ENCODE measurements around the gene NTM. TPM values are rescaled to one million over a fixed set of nuclear protein-coding genes. Genes with fewer than 3 reads are reported as not detected.

NTM gene
- total RNA-seq, 3 donors from 2014 or later, result not detected

GRCh38 chr11:131503017-131503416 lies 132.6 kb downstream of the NTM start:
- no peak for ATAC-seq
- H3K4me3 Mint-ChIP-seq, result no peak overlapping the region
- H3K4me1 Mint-ChIP-seq (ENCODE audit: low read depth), result no peaks in the 10 kb centered on the region
- H3K9me3 Mint-ChIP-seq, result no peaks in the 10 kb centered on the region
- H3K27me3 Mint-ChIP-seq (ENCODE audit: low read depth), result no peaks in the 10 kb centered on the region
- DNase-seq, result no peak
- no peaks in the 10 kb centered on the region for H3K36me3 Mint-ChIP-seq (ENCODE audit: insufficient read depth)

GRCh38 chr11:131504199-131504949 lies 134.0 kb downstream of the NTM start:
- ATAC-seq, result no peak
- Mint-ChIP-seq H3K36me3 (ENCODE audit: insufficient read depth) (no peaks in the 10 kb centered on the region), H3K9me3 (no peaks in the 10 kb centered on the region), H3K4me1 (ENCODE audit: low read depth) (no peaks in the 10 kb centered on the region), H3K27me3 (ENCODE audit: low read depth) (no peaks in the 10 kb centered on the region), H3K4me3 (no peak overlapping the region)
- no peak for DNase-seq

GRCh38 chr11:131506348-131506747 lies 135.9 kb downstream of the NTM start:
- H3K9me3 Mint-ChIP-seq, result no peaks in the 10 kb centered on the region
- no peaks in the 10 kb centered on the region for H3K27me3 Mint-ChIP-seq (ENCODE audit: low read depth)
- H3K36me3 Mint-ChIP-seq (ENCODE audit: insufficient read depth), result no peaks in the 10 kb centered on the region
- no peak overlapping the region for H3K4me3 Mint-ChIP-seq
- no peaks in the 10 kb centered on the region for H3K4me1 Mint-ChIP-seq (ENCODE audit: low read depth)
- DNase-seq, result no peak
- ATAC-seq, result no peak

- no peak overlapping the region for H3K4me3 Mint-ChIP-seq
- H3K36me3 Mint-ChIP-seq (ENCODE audit: insufficient read depth), result no peaks in the 10 kb centered on the region
- no peaks in the 10 kb centered on the region for H3K4me1 Mint-ChIP-seq (ENCODE audit: low read depth)
- H3K27me3 Mint-ChIP-seq (ENCODE audit: low read depth), result peaks cover 2% of the 10 kb centered on the region
- no peak for DNase-seq
- no peaks in the 10 kb centered on the region for H3K9me3 Mint-ChIP-seq
- ATAC-seq, result peak in 1 of 2 donors; percentile 10
Measured at GRCh38 chr11:131510662-131511061, 140.2 kb downstream of the NTM start.

GRCh38 chr11:131511794-131512193 lies 141.4 kb downstream of the NTM start:
- H3K9me3 Mint-ChIP-seq, result no peaks in the 10 kb centered on the region
- H3K27me3 Mint-ChIP-seq (ENCODE audit: low read depth), result peaks cover 2% of the 10 kb centered on the region
- ATAC-seq (no peak), DNase-seq (no peak)
- H3K4me1 Mint-ChIP-seq (ENCODE audit: low read depth), result no peaks in the 10 kb centered on the region
- no peaks in the 10 kb centered on the region for H3K36me3 Mint-ChIP-seq (ENCODE audit: insufficient read depth)
- H3K4me3 Mint-ChIP-seq, result no peak overlapping the region

- ATAC-seq (no peak), DNase-seq (no peak)
- H3K4me1 Mint-ChIP-seq (ENCODE audit: low read depth), result no peaks in the 10 kb centered on the region
- H3K9me3 Mint-ChIP-seq, result no peaks in the 10 kb centered on the region
- no peaks in the 10 kb centered on the region for H3K36me3 Mint-ChIP-seq (ENCODE audit: insufficient read depth)
- H3K27me3 Mint-ChIP-seq (ENCODE audit: low read depth), result peaks cover 2% of the 10 kb centered on the region
- no peak overlapping the region for H3K4me3 Mint-ChIP-seq
Measured at GRCh38 chr11:131512228-131512627, 141.8 kb downstream of the NTM start.

- DNase-seq, result no peak
- Mint-ChIP-seq H3K9me3 (no peaks in the 10 kb centered on the region), H3K27me3 (ENCODE audit: low read depth) (peaks cover 2% of the 10 kb centered on the region), H3K4me3 (no peak overlapping the region), H3K4me1 (ENCODE audit: low read depth) (no peaks in the 10 kb centered on the region), H3K36me3 (ENCODE audit: insufficient read depth) (no peaks in the 10 kb centered on the region)
- ATAC-seq, result no peak
Measured at GRCh38 chr11:131514062-131514461, 143.6 kb downstream of the NTM start.

- DNase-seq, result no peak
- Mint-ChIP-seq H3K27me3 (ENCODE audit: low read depth) (peaks cover 2% of the 10 kb centered on the region), H3K4me1 (ENCODE audit: low read depth) (no peaks in the 10 kb centered on the region), H3K9me3 (no peaks in the 10 kb centered on the region), H3K36me3 (ENCODE audit: insufficient read depth) (no peaks in the 10 kb centered on the region), H3K4me3 (no peak overlapping the region)
- no peak for ATAC-seq
Measured at GRCh38 chr11:131518305-131518838, 148.0 kb downstream of the NTM start.

GRCh38 chr11:131522851-131523250 lies 152.4 kb downstream of the NTM start:
- Mint-ChIP-seq H3K4me3 (no peak overlapping the region), H3K36me3 (ENCODE audit: insufficient read depth) (no peaks in the 10 kb centered on the region), H3K9me3 (no peaks in the 10 kb centered on the region), H3K4me1 (ENCODE audit: low read depth) (no peaks in the 10 kb centered on the region), H3K27me3 (ENCODE audit: low read depth) (no peaks in the 10 kb centered on the region)
- DNase-seq, result no peak
- ATAC-seq, result no peak

- DNase-seq, result no peak
- no peak overlapping the region for H3K4me3 Mint-ChIP-seq
- H3K36me3 Mint-ChIP-seq (ENCODE audit: insufficient read depth), result no peaks in the 10 kb centered on the region
- no peaks in the 10 kb centered on the region for H3K4me1 Mint-ChIP-seq (ENCODE audit: low read depth)
- no peaks in the 10 kb centered on the region for H3K27me3 Mint-ChIP-seq (ENCODE audit: low read depth)
- no peaks in the 10 kb centered on the region for H3K9me3 Mint-ChIP-seq
- ATAC-seq, result no peak
Measured at GRCh38 chr11:131530407-131530806, 160.0 kb downstream of the NTM start.

- Mint-ChIP-seq H3K4me1 (ENCODE audit: low read depth) (no peaks in the 10 kb centered on the region), H3K36me3 (ENCODE audit: insufficient read depth) (no peaks in the 10 kb centered on the region), H3K4me3 (no peak overlapping the region), H3K27me3 (ENCODE audit: low read depth) (peaks cover 1% of the 10 kb centered on the region), H3K9me3 (no peaks in the 10 kb centered on the region)
- DNase-seq, result no peak
- no peak for ATAC-seq
Measured at GRCh38 chr11:131533149-131533548, 162.7 kb downstream of the NTM start.

- DNase-seq (no peak), ATAC-seq (no peak)
- H3K4me3 Mint-ChIP-seq, result no peak overlapping the region
- H3K4me1 Mint-ChIP-seq (ENCODE audit: low read depth), result no peaks in the 10 kb centered on the region
- peaks cover 1% of the 10 kb centered on the region for H3K27me3 Mint-ChIP-seq (ENCODE audit: low read depth)
- no peaks in the 10 kb centered on the region for H3K36me3 Mint-ChIP-seq (ENCODE audit: insufficient read depth)
- peaks cover under 1% of the 10 kb centered on the region for H3K9me3 Mint-ChIP-seq
Measured at GRCh38 chr11:131533998-131534397, 163.6 kb downstream of the NTM start.

GRCh38 chr11:131534611-131535010 lies 164.2 kb downstream of the NTM start:
- ATAC-seq, result no peak
- Mint-ChIP-seq H3K27me3 (ENCODE audit: low read depth) (peaks cover 1% of the 10 kb centered on the region), H3K4me3 (no peak overlapping the region), H3K9me3 (peaks cover 4% of the 10 kb centered on the region), H3K36me3 (ENCODE audit: insufficient read depth) (no peaks in the 10 kb centered on the region), H3K4me1 (ENCODE audit: low read depth) (no peaks in the 10 kb centered on the region)
- DNase-seq, result no peak

GRCh38 chr11:131536159-131536558 lies 165.7 kb downstream of the NTM start:
- no peak for DNase-seq
- no peak for ATAC-seq
- Mint-ChIP-seq H3K27me3 (ENCODE audit: low read depth) (peaks cover 1% of the 10 kb centered on the region), H3K36me3 (ENCODE audit: insufficient read depth) (no peaks in the 10 kb centered on the region), H3K9me3 (peaks cover 6% of the 10 kb centered on the region), H3K4me1 (ENCODE audit: low read depth) (no peaks in the 10 kb centered on the region), H3K4me3 (no peak overlapping the region)

- no peak for DNase-seq
- peaks cover 1% of the 10 kb centered on the region for H3K27me3 Mint-ChIP-seq (ENCODE audit: low read depth)
- H3K36me3 Mint-ChIP-seq (ENCODE audit: insufficient read depth), result no peaks in the 10 kb centered on the region
- H3K4me3 Mint-ChIP-seq, result no peak overlapping the region
- no peaks in the 10 kb centered on the region for H3K4me1 Mint-ChIP-seq (ENCODE audit: low read depth)
- H3K9me3 Mint-ChIP-seq, result peaks cover 6% of the 10 kb centered on the region
- no peak for ATAC-seq
Measured at GRCh38 chr11:131537196-131537595, 166.8 kb downstream of the NTM start.

Measured in activated T-cell treated with anti-CD3 and anti-CD28 coated beads, Interleukin-2, amount 50 U/mL, for 4 hours (primary cell).